ENCODE measurements around the gene SCRN2. TPM values are rescaled to one million over a fixed set of nuclear protein-coding genes. Genes with fewer than 3 reads are reported as not detected.

The SCRN2 gene
- total and polyA plus RNA-seq, 3 donors from 2014 or later, result 25.6 to 38.0 (median 31.0) TPM

DNA sequence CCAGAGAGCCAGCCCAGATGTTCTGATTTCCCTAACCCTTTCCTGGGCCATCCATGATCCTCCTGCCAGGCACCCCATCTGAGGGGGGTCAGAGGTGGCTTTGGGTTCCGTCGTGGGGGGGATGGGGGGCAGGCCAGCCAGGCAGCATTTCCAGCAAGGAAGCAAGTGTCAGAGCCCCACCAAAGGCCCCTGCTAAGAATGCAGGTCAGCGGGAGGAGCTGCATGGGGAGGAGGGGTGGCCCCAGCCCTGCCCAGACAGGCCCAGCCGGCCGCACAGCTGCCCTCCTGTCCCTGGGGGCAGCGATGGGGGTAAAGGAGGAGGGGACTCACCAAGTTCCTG is 2.3 kb upstream of the SCRN2 start:
- Histone ChIP-seq H3K27ac (no peak overlapping the region), H3K27me3 (no peaks in the 10 kb centered on the region), H3K4me1 (peaks cover 18% of the 10 kb centered on the region), H3K9me3 (no peaks in the 10 kb centered on the region), H3K36me3 (ENCODE audit: low read depth, missing control alignments) (no peaks in the 10 kb centered on the region), H3K4me3 (no peak overlapping the region)
- intact Hi-C loops (cut with DNase I; ENCODE audit: low total_unique reads), result loop anchor here (5.0 kb wide), 1 partner anchor 44 kb away; no protein-coding TSS in a partner anchor
- no peak for DNase-seq
- TF ChIP-seq, protein P1, sequence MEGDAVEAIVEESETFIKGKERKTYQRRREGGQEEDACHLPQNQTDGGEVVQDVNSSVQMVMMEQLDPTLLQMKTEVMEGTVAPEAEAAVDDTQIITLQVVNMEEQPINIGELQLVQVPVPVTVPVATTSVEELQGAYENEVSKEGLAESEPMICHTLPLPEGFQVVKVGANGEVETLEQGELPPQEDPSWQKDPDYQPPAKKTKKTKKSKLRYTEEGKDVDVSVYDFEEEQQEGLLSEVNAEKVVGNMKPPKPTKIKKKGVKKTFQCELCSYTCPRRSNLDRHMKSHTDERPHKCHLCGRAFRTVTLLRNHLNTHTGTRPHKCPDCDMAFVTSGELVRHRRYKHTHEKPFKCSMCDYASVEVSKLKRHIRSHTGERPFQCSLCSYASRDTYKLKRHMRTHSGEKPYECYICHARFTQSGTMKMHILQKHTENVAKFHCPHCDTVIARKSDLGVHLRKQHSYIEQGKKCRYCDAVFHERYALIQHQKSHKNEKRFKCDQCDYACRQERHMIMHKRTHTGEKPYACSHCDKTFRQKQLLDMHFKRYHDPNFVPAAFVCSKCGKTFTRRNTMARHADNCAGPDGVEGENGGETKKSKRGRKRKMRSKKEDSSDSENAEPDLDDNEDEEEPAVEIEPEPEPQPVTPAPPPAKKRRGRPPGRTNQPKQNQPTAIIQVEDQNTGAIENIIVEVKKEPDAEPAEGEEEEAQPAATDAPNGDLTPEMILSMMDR (IDR thresholded peaks at IDR 0.05), result no peak
- TF ChIP-seq POLR2A (IDR thresholded peaks at IDR 0.05), result no peak
- 29 to 47% methylated on average over 3 to 6 of the region's 6 CpGs for WGBS, 2 donors

GRCh38 chr17:47841488-47842291 is 617 bp upstream of the SCRN2 start:
- intact Hi-C loops (cut with DNase I; ENCODE audit: low total_unique reads), result loop anchor here (5.0 kb wide), 1 partner anchor 46 kb away; no protein-coding TSS in a partner anchor
- WGBS, 2 donors, result 41 to 44% methylated on average over 16 of the region's 16 CpGs
- Histone ChIP-seq H3K4me1 (peaks cover 18% of the 10 kb centered on the region), H3K27ac (peak overlapping the region; percentile 60 to 66), H3K27me3 (no peaks in the 10 kb centered on the region), H3K36me3 (ENCODE audit: low read depth, missing control alignments) (no peaks in the 10 kb centered on the region), H3K4me3 (peak overlapping the region; percentile 73 to 76), H3K9me3 (no peaks in the 10 kb centered on the region)
- no peak for DNase-seq
- TF ChIP-seq, protein P1 (IDR thresholded peaks at IDR 0.05), result no peak
- TF ChIP-seq POLR2A (IDR thresholded peaks at IDR 0.05), result no peak

GRCh38 chr17:47840001-47840741 is 902 bp downstream of the SCRN2 start:
- Histone ChIP-seq H3K27ac (peak overlapping the region; percentile 60 to 66), H3K9me3 (no peaks in the 10 kb centered on the region), H3K36me3 (ENCODE audit: low read depth, missing control alignments) (no peaks in the 10 kb centered on the region), H3K27me3 (no peaks in the 10 kb centered on the region), H3K4me3 (peak overlapping the region; percentile 73 to 76), H3K4me1 (peaks cover 18% of the 10 kb centered on the region)
- no peak for TF ChIP-seq POLR2A (IDR thresholded peaks at IDR 0.05)
- TF ChIP-seq, protein P1 (IDR thresholded peaks at IDR 0.05), result no peak
- intact Hi-C loops (cut with DNase I; ENCODE audit: low total_unique reads), result loop anchor here (5.0 kb wide), 1 partner anchor 47 kb away; no protein-coding TSS in a partner anchor
- 27 to 51% methylated on average over 7 to 14 of the region's 17 CpGs for WGBS, 2 donors
- DNase-seq, result no peak

GRCh38 chr17:47839071-47839470 is 2.0 kb downstream of the SCRN2 start:
- intact Hi-C loops (cut with DNase I; ENCODE audit: low total_unique reads), result no loop called here

More at GRCh38 chr17:47839071-47839470, 2.0 kb downstream of the SCRN2 start:
- WGBS, 2 donors, result 89 to 90% methylated on average over 5 of the region's 5 CpGs
- peaks cover 18% of the 10 kb centered on the region for H3K4me1 ChIP-seq
- H3K9me3 ChIP-seq, result no peaks in the 10 kb centered on the region
- H3K27me3 ChIP-seq, result no peaks in the 10 kb centered on the region
- DNase-seq, result no peak
- no peaks in the 10 kb centered on the region for H3K36me3 ChIP-seq (ENCODE audit: low read depth, missing control alignments)
- TF ChIP-seq, protein P1 (IDR thresholded peaks at IDR 0.05), result no peak
- TF ChIP-seq POLR2A (IDR thresholded peaks at IDR 0.05), result no peak
- no peak overlapping the region for H3K4me3 ChIP-seq
- H3K27ac ChIP-seq, result no peak overlapping the region
